ENCODE measurements around the gene PGAM4. TPM values are rescaled to one million over a fixed set of nuclear protein-coding genes. Genes with fewer than 3 reads are reported as not detected.

The PGAM4 gene
- total and polyA plus RNA-seq, 2 of the 13 experiments (the other 11 are each of a cell fraction or from before 2014, with no cell fraction given) = 0.24 to 0.33 TPM

- TF ChIP-seq MXD4 (CRISPR knock-in tag; IDR thresholded peaks at IDR 0.05) = no peak
- no peak for TF ChIP-seq ZSCAN31 (CRISPR knock-in tag; IDR thresholded peaks at IDR 0.05; ENCODE audit: low read depth)
- TF ChIP-seq ZNF24 (IDR thresholded peaks at IDR 0.05) = no peak
Measured at GRCh38 chrX:77969538-77969937, at the start of gene PGAM4 (continued).

GRCh38 chrX:78011846-78012245 lies 42.4 kb upstream of the PGAM4 start:
- DNase-seq (ENCODE audit: low spot score) = no peak
- ChIA-PET CTCF (ENCODE audit: low intra/inter-chr PET ratio, low total read pairs) (no interaction called here), POLR2A (no interaction called here)
- Histone ChIP-seq H3K9ac (ENCODE audit: insufficient read depth, low read depth, low read length) (no peak overlapping the region), H3K4me1 (ENCODE audit: insufficient read depth, low read length) (no peaks in the 10 kb centered on the region), H3K4me3 (replicated peaks in 1 of 3; ENCODE audit: insufficient read depth in 1 of 3, low read depth in 2 of 3, low read length in 3 of 3) (no peak overlapping the region), H3K79me2 (ENCODE audit: insufficient read depth, low read length) (no peaks in the 10 kb centered on the region), H2AFZ (ENCODE audit: low read length) (no peak overlapping the region), H3K4me2 (ENCODE audit: low read depth, low read length) (no peak overlapping the region), H4K20me1 (ENCODE audit: insufficient read depth, low read length) (no peaks in the 10 kb centered on the region), H3K27me3 (ENCODE audit: control insufficient read depth in 1 of 2, insufficient read depth in 2 of 2, low read length in 2 of 2) (no peaks in the 10 kb centered on the region), H3K27ac (ENCODE audit: extremely low read length, insufficient read depth, low read length) (no peak overlapping the region), H3K9me3 (ENCODE audit: low read length) (no peaks in the 10 kb centered on the region), H3K36me3 (replicated peaks in 1 of 2; ENCODE audit: control insufficient read depth in 1 of 2, insufficient read depth in 2 of 2, low read length in 2 of 2) (no peaks in the 10 kb centered on the region)
- in situ Hi-C loops (cut with HindIII; ENCODE audit: extremely low pct_ligation_motif_present, low pct_unique_long_range_greater_than_20kb) = no loop called here
- TF ChIP-seq ZNF598 (CRISPR knock-in tag; IDR thresholded peaks at IDR 0.05; ENCODE audit: borderline replicate concordance) = no peak
- TF ChIP-seq HNF1A (IDR thresholded peaks at IDR 0.05; ENCODE audit: low read depth) = no peak
- TF ChIP-seq HNF1A (CRISPR knock-in tag; IDR thresholded peaks at IDR 0.05; ENCODE audit: borderline replicate concordance) = no peak
- no peak for TF ChIP-seq MNT (IDR thresholded peaks at IDR 0.05)
- no peak for TF ChIP-seq MLXIP (CRISPR knock-in tag; IDR thresholded peaks at IDR 0.05; ENCODE audit: borderline replicate concordance)
- no peak for FAIRE-seq
- intact Hi-C loops (cut with micrococcal nuclease; ENCODE audit: unreplicated experiment) = no loop called here
- no TSS peak for BruUV-seq (replicated peaks)
- ATAC-seq = no peak
- WGBS (ENCODE audit: low lambda C conversion rate) = 81% methylated on average over 1 of the region's 1 CpG
